Measurements from ENCODE around the gene LRP5.
A peak's percentile ranks its signal among the peaks of the same experiment; 100 is the strongest.

Gene LRP5

DNA sequence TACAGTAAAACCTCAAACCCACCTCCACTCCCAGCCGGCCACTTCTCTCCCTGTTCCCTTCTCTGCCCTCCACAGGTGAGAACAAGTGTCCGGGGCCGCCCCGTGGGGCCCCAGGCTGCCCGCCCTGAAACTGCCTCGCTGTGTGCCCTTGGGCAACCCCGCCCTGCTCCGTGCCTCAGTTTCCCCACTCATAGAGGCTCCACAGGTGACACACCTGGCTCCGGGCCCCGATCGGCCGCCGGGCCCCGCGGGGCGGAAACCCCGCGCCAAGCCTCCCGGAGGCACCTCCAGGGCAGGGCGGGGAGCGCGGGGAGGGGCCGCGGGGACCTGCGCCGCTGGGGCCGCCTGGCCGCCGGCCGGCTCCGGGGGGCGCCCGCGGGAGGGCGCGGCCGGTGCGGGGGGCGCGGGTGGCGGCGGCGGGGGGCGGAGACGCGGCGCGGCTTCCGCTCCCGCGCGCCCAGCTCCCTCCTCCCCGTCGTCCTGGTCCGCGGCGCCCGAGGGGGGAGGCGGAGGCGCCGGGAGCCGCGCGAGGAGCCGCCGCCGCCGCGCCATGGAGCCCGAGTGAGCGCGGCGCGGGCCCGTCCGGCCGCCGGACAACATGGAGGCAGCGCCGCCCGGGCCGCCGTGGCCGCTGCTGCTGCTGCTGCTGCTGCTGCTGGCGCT lies at the start of gene LRP5:
Gene LRP5 (plus strand): TSS at position 475 of the 663 bp plus-strand sequence. CDS start 124 bp downstream, at position 599.
- no peak for DNase-seq

DNA sequence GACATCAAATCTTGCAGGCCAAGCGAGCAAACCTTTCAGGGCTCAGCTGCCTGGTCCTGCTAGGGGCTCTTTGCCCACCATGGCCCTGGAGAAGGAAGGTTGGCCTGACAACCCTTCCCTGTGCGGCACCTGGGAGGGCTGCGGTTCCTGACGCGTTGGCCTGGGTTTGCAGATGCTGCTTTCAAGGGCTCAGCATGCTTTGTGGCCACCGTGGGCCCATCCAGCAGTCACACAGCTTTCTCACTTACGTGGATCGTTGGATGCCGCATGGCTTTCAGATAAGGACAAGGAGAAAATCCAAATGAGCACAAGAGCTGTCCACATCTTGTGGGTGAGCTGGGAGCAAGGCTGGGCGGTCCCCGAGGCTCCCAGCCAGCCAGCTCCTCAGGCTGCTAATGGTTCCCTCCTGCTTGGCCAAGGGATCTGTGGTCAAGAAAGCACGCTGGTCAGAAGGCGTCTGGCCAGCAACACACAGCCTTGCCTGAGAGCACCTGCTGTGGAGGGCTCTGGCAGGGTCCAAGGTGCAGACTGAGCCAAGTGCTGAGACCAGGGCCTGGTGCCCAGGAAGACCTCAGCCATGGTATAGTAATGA lies 48.9 kb upstream of the LRP5 start:
- DNase-seq: peak; percentile 30

DNA sequence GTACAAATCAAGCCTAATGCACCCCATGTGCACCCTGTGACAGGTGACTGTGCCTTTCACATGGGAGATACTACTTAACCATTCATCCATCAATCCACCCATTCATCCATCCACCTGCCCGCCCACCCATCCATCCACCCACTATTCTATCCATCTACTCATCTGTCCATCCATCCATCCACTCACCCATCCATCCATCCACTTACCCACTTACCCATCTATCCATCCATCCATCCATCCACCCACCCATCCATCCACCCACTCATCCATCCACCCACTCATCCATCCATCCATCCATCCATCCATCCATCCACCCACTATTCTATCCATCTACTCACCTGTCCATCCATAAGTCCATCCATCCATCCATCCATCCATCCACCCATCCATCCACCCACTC lies 48.1 kb upstream of the LRP5 start:
- DNase-seq: peak; percentile 17

DNA sequence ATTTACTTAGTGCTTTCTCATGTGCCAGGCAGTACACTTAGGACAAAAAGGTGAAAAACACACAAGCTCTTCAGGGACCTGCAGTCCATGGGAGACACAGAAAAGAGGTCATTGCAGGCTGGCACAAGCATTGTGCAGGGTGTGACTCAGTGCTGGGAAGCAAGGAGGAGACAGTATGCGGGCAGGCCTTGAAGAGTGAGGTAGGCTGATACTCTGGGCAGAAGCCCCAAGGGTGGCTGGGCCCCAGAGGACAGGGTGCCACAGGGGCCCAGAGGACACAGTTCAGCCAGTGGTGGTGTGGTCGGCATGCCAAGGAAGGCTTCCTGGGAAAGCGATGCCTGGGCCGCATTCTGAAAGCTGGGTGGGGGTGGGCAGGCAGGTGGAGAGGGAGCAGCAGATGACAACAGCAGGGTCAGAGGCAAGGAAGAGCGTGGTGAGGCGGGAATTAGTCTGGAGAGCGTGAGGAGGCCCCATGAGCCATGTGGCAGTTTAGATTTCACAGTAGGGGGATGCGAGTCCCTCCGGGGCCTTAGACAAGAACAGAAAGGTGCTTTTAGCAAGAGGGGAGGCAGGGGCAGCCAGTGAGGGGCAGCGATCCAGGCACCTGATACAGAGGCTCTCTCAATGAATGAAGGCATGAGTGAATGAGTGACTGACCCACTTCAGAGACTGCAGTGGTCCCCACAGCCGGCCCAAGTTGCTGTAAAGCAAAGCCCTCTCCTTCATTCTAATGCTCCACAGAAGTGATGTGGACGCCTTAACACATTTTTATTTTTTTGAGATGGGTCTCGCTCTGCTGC lies 47.5 kb upstream of the LRP5 start:
- no peak for DNase-seq

DNA sequence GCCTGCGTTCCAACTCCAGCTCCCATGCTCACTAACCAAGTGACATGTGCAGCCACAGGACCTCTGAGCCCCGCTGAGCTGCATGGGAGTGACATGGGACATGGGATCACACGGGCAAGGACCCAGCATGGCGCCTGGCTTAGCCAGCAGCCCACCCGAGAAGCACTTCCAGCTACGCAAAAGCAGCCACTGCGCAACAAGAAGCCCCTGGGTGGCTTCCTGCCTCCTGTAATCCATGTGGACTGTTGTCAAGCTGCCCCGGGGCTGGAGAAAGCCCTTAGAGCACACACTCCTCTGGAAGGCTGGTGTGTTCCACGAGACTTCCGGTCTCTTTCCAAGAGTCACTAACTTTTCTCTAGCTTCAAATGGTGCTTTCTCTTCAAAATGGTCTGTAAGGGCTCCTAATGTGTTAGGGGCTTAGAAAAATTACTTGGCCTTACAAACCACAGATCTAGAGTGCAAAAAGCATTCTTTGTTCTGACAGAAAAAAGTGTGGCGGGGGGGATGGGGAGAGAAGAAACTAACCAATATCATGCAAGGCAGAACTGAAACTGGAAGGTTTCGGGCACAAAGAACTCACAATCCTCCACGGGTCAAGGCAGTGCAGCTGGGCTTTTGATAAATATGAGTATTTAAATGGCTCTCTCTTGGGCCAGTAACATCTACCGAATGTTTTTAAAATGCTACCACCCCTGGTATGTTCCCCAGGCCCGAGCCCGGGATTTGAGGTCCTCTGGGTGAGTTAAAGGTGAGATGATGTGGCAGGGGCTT lies 46.1 kb upstream of the LRP5 start:
- DNase-seq: peak; percentile 33

DNA sequence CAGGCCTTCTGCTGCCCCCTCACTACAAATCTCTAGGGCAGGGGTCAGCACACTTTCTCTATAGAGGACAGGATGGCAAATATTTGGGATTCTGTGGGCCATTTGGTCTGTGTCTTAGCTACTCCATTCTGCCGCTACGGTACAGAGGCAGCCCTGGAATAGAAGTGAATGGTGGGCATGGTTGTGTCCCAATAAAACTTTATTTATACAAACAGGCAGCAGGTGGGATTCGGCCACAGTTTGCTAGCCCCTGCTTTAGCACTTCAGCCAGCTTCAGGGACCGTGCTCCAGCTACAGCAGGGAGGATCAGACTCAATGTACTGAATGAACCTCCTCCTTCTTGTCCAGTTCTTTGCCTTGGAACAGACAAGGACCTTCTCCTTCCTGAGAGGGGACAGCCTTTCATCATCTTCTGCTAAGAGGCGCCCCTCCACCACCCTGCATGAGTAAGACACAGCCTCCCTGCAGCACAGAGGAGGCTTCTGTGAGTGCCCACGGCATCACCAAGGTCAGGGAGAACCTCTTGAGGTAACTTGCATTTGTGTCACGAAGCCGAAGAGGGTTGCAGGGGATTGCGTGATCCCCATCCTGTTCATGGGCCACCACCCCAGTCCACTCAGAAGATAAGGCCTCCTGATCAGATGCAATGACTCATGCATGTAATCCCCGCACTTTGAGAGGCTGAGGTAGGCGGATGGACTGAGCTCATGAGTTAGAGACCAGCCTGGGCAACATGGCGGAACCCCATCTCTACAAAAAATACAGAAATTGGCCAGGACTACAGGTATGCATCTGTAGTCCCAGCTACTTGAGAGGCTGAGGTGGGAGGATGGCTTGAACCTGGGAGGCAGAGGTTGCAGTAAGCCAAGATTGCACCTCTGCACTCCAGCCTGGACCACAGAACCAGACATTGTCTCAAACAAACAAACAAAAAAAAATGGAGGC lies 45.2 kb upstream of the LRP5 start:
- DNase-seq: peak; percentile 29

DNA sequence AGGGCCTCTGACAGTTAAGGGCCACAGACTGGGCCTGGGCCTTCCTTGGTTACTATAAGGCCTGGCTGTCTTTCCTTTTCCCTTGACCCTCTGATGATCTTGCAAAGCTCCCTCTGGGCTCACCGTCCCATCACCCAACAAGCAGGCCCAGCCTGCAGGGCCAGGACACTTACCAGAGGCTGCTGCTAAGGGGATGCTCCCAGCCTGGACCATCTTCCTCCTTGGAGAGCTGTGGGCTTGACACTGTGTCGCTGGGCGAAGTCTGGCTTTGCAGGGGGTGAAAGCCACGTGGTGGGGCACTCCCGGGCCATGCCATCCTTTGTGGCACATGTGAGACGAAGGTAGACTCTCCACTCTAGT lies 44.5 kb upstream of the LRP5 start:
- no peak for DNase-seq

DNA sequence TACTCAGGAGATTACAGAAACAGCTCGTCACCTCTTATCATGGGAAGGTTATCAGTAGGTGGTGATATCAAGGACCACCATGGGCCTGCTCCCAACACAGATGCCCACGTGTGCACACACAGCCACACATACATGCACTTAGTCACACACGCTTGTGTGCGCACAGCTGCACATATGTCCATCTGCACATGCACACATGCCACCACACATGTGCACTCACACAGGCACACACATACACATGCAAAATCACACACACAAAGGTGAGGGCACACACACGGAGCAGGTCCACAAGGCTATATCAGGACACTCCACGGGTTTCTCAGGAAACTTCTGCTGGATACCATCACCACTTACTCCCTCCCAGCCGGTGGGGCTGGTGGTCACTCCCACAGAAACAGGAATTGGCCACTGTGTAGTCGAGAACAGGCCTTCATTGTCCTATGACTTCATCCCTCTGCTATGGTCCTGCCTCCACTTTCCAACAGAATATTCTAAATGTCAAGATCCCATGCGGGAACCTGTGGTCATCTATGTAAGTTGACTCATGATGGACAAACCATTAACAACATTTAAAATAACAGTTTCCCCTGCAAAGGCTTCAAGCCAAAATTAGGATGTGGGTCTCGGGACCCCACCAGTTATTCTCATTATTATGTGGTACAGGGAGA lies 42.8 kb upstream of the LRP5 start:
- peak; percentile 90 for DNase-seq

DNA sequence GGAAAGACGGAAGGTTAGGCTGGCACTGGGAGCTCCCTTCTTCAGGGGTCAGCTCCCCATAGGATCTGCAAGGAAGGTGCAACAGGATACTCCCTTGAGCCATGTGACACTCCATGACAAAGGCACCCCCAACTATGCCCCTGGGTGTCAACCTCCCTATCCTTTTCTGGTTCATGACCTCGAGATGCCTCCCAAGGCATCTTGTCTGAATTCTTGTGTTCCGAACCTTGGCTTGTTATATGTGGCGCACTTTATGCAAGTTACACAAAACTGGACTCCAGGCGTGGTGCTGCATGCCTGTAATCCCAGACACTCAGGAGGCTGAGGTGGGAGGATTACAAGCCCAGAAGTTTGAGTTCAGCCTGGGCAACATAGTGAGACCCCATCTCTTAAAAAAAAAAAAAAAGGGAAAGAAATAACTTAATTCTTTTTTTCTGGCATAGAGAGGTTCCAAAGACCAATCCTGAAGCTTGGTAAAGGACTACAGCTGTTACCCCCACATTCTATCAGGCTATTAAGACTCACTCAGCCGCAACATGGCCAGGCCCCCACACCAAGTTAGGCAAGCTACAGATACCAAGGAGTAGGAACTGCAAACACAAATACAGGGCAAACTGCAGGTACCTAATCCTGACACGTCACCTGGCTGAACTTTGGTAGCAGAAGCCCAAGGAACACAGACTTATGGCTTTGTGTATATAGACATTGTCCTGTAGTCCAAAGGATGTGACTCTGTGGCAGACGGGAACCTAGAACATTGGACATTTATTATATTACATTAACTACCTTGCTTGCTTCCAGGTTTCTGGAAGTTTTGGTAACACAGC lies 42.0 kb upstream of the LRP5 start:
- no peak for DNase-seq

DNA sequence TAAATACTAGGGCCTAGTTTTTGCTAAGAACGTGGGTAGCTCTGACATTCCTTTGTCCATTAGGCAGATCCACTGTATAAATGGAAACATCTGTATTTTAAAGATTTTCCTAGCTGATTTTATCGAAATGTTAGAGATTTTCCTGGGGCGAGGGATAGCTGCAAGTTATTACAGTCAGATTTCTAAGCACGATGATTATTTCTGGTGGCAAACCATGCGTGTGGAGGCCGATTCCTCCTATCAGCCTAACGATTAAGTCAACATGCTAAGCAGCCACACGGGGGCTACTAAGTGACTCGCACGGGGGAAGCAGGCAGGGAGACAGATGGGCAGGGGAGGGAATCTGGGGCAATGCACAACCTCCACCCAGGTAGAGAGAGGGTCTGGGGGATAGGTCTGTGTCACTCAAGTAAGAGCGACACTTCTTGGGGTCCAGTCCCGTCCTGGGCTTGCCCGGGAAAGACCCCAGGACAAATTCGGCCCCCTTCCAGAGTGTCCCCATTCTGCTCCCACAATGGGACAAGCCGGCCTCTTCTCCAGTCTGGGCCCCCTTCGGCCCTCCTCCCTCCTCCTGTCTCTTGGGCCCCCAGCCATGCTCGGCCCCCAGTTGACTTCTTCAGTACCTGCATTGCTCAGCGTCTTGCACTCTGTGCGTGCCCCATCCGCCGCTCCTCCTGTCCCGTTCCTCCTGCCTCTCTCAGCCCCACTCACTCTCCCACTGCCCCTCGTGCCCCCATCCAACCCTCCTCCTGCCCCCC lies 41.2 kb upstream of the LRP5 start:
- DNase-seq: peak; percentile 85

DNA sequence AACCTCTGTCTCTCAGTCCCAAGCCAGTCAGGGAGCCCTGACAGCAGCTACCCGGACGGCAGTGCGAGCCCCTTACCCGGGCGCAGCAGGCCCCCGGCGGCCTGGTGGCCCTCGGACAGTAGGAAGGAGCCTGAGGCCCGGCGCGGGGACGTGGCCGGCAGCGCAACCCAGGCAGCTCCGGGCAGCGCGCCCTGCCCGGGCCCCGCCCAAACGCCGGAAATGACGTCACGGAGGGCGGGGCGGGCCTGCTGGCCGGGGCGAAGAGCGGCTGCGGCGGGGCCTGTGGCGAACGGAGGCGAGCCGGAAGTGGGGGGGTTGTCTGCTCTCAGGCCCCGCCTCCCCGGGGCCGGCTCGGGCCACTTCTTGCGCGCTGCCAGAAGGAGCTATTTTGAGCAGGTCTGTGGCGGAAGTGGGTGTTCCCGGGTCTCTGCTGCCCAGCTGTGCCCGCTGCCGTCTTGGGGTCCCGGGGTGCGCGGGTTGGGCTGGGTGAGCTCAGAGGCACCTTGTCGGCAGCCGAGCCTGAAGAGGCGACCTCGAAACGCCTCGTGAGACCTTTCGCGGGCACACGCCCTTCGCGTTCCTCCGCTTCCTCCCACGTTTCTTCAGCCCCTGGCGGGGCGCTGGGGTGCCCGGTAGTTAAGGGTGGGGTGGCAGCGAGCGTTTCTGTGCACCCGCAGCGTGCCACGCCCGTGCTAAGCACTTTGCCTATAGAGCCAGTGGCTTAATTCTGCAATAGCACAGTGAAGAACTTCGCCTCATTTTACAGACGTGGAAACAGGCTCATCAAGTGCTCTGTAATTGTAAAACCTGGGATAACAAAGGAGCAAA lies 40.4 kb upstream of the LRP5 start, which contains the start of gene C11orf24:
Gene C11orf24 (minus strand): TSS at position 193 of the 828 bp plus-strand sequence. CDS start 8,206 bp downstream, outside the sequence.
- peak; percentile 97 for DNase-seq

DNA sequence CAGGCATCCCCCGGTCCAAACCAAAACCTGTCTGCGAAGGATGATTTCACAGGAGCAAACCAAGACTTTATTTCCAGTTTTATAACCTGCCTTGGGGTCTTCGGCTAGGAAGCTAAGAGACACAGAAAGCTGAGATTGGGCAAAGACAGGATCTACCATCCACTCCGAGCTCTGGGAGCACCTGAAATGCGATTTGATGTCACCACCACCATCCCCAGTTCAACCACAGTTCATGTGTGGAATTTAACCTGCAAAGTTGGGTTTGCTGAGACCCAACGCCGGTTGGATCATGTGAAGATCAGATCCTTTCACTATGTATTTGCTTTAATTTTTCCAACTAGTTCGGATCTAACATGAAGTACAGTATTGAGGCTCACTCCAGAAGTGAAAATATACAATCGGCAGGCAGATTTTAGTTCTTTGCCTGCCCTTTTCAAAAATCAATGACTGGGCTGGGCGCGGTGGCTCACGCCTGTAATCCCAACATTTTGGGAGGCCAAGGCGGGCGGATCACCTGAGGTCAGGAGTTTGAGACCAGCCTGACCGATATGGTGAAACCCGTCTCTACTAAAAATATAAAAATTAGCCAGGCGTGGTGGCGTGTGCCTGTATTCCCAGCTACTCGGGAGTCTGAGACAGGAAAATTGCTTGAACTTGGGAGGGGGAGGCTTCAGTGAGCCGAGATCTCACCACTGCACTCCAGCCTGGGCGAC lies 39.2 kb upstream of the LRP5 start:
- no peak for DNase-seq

DNA sequence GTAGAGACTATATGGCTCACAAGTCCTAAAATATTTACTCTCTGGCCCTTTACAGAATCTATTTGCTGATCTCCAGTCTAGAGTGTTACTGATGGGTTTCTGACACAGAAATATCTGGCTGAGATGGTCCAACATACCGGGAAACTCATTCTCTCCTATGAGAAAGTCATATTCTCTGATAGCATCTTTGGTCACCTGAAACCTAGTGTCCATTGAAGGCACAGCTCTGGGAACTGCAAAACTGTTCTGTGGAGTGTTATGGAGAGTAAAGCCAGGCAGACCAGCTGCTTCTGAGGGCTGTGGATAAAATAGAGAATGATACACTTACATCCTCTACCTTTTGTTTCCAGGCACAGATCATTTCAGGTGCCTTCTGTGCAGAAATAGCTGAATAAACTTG lies 38.1 kb upstream of the LRP5 start:
- no peak for DNase-seq

DNA sequence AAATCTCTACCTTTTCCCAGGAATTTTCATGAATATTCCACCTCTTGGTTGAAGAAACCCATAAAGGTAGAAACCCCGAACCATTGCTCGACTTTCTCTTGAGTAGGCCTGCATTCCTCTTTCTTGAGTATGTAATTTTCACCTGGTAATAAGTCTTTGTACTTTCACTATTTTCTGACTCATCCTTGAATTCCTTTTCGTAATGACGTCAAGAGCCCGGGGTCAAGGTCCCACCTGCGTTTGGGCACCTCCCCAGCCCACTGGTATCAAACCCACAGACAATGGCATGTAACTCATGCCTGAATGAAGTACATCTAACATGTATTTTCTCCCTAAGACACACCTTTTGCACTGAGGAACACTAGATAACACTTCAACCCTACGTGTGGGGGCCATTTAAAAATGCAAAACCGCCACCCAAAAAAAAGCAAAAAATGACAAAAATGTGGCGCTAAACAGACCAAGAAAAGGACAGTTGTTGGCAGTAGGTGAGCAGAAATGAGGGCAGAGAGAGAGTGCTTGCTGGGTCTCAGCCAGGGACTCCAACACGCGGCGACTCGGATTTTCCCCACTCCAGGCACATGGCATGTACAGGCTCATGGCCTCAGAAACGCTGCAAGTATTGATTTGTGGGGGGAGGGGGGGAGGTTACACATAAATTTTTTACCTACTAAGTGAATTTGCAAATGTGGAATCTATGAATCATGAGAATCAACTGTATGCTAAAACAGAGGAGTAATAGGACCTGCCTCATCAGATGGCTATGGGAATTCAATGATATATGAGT lies 36.5 kb upstream of the LRP5 start:
- no peak for DNase-seq

DNA sequence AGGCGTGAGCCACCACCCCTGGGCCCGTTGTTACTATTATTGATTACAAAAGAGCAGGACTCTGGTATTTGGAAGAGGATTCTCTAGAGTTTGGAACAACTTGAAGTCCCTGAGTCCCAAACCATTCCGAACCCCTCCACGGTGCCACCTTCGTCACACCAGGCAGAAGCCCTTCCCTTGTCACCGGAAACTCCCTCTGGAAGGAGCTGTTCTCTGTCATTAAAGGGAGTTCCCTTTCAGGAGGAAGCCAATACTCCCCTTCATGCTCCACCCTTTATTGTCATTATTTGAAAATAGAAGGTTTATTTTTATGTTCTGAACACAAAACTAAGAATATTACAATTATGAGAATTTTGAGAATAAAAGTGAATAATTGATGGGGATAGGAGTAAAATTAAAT lies 35.5 kb upstream of the LRP5 start:
- no peak for DNase-seq

DNA sequence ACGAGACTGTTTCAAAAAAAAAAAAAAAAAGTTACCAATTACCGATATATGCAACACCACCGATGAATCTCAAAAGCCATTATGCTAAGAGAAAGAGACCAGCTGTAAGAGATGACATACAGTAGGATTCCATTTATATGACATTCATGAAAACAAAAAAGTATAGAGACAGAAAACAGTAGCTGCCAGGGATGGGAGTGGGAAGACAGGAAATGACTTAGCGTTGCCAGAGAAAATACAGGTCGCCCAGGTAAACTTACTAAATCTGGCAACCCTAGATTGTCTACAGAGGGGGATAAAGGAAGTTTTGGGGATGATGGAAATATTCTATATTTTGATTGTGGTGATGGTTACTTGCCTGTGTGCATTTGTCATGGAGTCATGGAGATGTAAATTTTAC lies 32.7 kb upstream of the LRP5 start:
- DNase-seq: no peak

DNA sequence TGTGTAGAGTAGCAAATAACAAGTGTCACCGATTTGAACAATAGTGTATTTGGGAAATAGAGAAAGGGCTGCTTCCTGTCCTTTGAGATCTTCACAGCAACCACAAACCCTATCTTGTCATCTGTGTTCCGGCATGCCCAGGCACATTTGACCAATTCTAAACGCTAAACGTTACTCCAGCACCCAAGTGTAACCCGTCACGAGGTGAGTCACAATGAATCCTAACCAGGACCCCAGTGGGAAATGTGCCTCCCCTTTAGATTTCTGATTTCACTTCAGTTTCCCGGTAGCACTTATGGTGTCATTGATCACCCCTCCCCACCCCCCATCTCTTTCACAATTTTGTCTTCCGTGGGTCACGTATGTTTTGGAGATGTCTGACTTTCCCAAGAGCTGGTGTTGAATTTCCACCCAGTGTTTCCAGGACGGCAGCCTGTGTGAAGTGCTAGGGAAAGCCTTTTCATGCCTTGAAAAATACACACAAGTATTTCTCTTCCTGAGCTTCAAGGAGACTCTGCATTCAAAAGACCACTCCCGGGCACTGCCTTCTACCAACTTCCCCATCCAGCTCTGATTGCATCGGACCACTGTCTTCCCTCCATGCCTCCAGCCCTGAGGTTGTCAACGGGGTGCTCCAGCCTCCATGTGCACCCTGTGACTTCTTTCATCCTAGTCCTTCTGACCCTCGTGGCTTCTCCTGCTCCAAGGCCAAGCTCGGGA lies 30.1 kb upstream of the LRP5 start:
- DNase-seq: no peak

All from islet precursor cell (in vitro differentiated cells).